Karpas-422 (cell line): ENCODE results near the gene ZFHX3. TPM values are rescaled to one million over a fixed set of nuclear protein-coding genes. Genes with fewer than 3 reads are reported as not detected.
"Not testable (repeated sequence)": the region's sequence is repeated elsewhere in the genome, so short reads cannot be mapped to it uniquely, and the experiment has no call there.

Experiments used
- DNase-seq: peaks from one replicate; pipeline ENCODE4 v3.0.0-alpha.2; 2015
- H2AFZ ChIP-seq: fragments of 200-600 bp; sonication (generic); 2 replicates; pipeline ENCODE4 v1.6.1; 2014; ENCODE audit warnings: antibody characterized with exemption, low read length, mixed read lengths
- H3K27ac ChIP-seq: fragments of 200-600 bp; sonication (generic); 2 replicates; pipeline ENCODE4 v1.5.1; 2014; ENCODE audit warnings: mild to moderate bottlenecking, low read length, moderate library complexity
- H3K27me3 ChIP-seq: fragments of 200-600 bp; sonication (generic); 2 replicates; pipeline ENCODE4 v1.6.1; 2014; ENCODE audit warnings: low read length, mixed read lengths
- H3K36me3 ChIP-seq: fragments of 200-600 bp; sonication (generic); 2 replicates; pipeline ENCODE4 v1.6.1; 2014; ENCODE audit warnings: low read length, mixed read lengths; ENCODE audit not compliant: insufficient read depth
- H3K4me1 ChIP-seq: fragments of 200-600 bp; sonication (generic); 2 replicates; pipeline ENCODE4 v1.6.1; 2014; ENCODE audit warnings: mild to moderate bottlenecking, low read length, mixed read lengths
- H3K4me2 ChIP-seq: fragments of 200-600 bp; sonication (generic); 2 replicates; pipeline ENCODE4 v1.6.1; 2014; ENCODE audit warnings: low read length, low read depth, mild to moderate bottlenecking; ENCODE audit not compliant: poor library complexity, severe bottlenecking
- H3K4me3 ChIP-seq: fragments of 200-600 bp; sonication (generic); 2 replicates; pipeline ENCODE4 v1.5.1; 2014; ENCODE audit warnings: mild to moderate bottlenecking, antibody characterized with exemption, low read length, mixed read lengths
- H3K79me2 ChIP-seq: fragments of 200-600 bp; sonication (generic); 2 replicates; pipeline ENCODE4 v1.6.1; 2014; ENCODE audit warnings: mild to moderate bottlenecking, low read length, mixed read lengths
- H3K9ac ChIP-seq: fragments of 200-600 bp; sonication (generic); 2 replicates; pipeline ENCODE4 v1.6.0; 2014; ENCODE audit warnings: low read length
- H3K9me2 ChIP-seq: fragments of 200-600 bp; sonication (generic), shearing (Covaris generic); replicated peaks from 2 replicates; pipeline ENCODE4 v1.6.0; 2014; ENCODE audit warnings: mild to moderate bottlenecking, low read length, moderate library complexity; ENCODE audit not compliant: insufficient read depth
- H3K9me3 ChIP-seq: fragments of 300-700, 200-600 bp; sonication (generic); 2 replicates; pipeline ENCODE4 v1.6.1; 2014; ENCODE audit warnings: low read length, mixed read lengths
- H4K20me1 ChIP-seq: fragments of 200-600 bp; sonication (generic); 2 replicates; pipeline ENCODE4 v1.6.1; 2014; ENCODE audit warnings: mild to moderate bottlenecking, antibody characterized with exemption, low read length, low read depth; ENCODE audit not compliant: insufficient read depth
- total RNA-seq: library from RNA; depleted of rRNA; stranded (reverse); fragments of >200 nt; shearing (Covaris generic); gene quantifications from 2 replicates; pipeline ENCODE4 v1.2.3, GENCODE V29; 2014; ENCODE audit warnings: low replicate concordance

ZFHX3 gene
- total RNA-seq, 1 experiment from 2014 or later: 0.67 TPM

DNA sequence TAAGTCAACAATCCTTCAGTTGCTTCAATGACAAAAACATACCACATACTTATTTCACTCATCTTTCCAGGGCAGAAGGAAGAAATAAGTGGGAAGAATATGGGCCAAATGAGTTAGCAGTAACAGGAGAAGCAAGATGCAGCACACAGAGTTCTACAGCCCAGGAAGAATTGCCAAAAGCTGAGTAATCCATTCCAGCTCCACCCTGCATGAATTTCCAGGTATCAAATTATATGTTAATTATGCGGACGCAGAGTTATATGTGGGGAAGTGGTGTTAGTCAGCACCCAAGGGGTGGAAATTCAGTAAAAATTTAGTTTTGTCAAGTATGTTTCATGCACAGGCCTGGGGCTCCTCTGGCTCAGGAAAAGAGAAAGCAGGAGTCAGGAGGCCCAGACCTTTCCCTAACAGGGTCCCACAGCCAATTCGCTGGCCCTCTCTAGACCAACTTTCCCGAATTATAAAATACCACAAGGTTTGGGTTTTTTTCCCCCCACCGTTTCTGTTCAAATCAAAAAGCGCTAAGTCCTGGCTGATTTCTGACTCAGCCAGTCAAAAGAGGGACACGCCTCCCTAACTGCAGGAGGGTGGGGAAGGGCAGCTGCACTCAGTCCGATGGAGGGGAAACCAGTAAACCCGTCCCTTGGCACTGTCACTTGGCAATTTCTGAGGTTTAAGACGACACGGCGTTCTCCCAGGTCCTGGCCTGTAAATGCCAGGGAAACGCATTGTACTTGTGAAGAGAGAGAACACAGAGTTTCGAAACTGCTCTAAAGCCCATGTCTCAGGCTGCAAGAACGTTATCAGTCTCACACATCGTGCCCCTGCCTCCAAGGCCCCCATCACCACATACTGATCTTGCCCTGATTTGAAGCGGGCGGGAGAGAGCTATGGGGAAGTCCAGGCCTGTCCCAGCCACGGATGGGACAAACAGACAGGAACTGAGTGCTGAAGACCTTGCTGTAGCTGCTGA is 58.1 kb downstream of the ZFHX3 start:
- Histone ChIP-seq H3K27ac (no peak overlapping the region), H3K9me3 (no peaks in the 10 kb centered on the region), H3K36me3 (no peaks in the 10 kb centered on the region), H4K20me1 (0 out of 2 replicates have a peak, but pooled peaks cover 3% of the 10 kb centered on the region), H2AFZ (no peak overlapping the region), H3K4me2 (no peak overlapping the region), H3K4me1 (no peaks in the 10 kb centered on the region), H3K27me3 (no peaks in the 10 kb centered on the region), H3K4me3 (no peak overlapping the region), H3K9me2 (no peaks in the 10 kb centered on the region), H3K9ac (no peak overlapping the region), H3K79me2 (no peaks in the 10 kb centered on the region)
- DNase-seq: no peak

GRCh38 chr16:72989203-72989578 is 58.7 kb downstream of the ZFHX3 start:
- H3K4me2 ChIP-seq: not testable (repeated sequence)

DNA sequence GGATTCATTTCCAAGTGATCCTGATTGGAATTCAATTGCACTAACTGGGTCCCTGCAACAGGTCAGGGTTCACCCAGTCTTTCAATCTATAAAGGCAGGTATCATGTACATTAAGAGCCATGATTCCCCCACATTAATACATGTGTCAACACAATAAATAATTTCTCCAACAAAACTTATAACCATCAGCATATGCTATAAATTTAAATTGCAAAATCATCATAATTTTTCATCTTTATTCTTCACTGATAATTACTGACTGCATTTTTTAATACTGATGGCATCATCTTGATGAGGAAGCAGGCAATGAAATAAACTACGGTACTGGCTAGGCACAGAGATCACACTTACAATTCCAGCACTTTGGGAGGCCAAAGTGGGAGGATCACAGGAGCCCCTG is 59.4 kb downstream of the ZFHX3 start:
- no peaks in the 10 kb centered on the region for H3K79me2 ChIP-seq
- no peak overlapping the region for H2AFZ ChIP-seq
- DNase-seq: no peak
- H3K27me3 ChIP-seq: no peaks in the 10 kb centered on the region
- H3K36me3 ChIP-seq: no peaks in the 10 kb centered on the region
- no peaks in the 10 kb centered on the region for H3K9me2 ChIP-seq
- no peaks in the 10 kb centered on the region for H3K9me3 ChIP-seq
- H3K4me1 ChIP-seq: no peaks in the 10 kb centered on the region
- 0 out of 2 replicates have a peak, but pooled peaks cover 2% of the 10 kb centered on the region for H4K20me1 ChIP-seq
- no peak overlapping the region for H3K27ac ChIP-seq
- no peak overlapping the region for H3K4me3 ChIP-seq
- H3K9ac ChIP-seq: no peak overlapping the region
- H3K4me2 ChIP-seq: no peak overlapping the region

More at GRCh38 chr16:72989203-72989578, 58.7 kb downstream of the ZFHX3 start:
- H3K79me2 ChIP-seq, H3K27ac ChIP-seq, H3K4me3 ChIP-seq, H2AFZ ChIP-seq, H3K9ac ChIP-seq, H3K36me3 ChIP-seq, H3K27me3 ChIP-seq, DNase-seq, H3K4me1 ChIP-seq, H3K9me3 ChIP-seq, H3K9me2 ChIP-seq, H4K20me1 ChIP-seq: not testable (repeated sequence)

GRCh38 chr16:72987480-72987901 is 60.4 kb downstream of the ZFHX3 start:
- Histone ChIP-seq H3K4me2 (no peak overlapping the region), H3K4me1 (no peaks in the 10 kb centered on the region), H3K27ac (no peak overlapping the region), H4K20me1 (no peaks in the 10 kb centered on the region), H3K9me2 (no peaks in the 10 kb centered on the region), H3K36me3 (no peaks in the 10 kb centered on the region), H3K9ac (no peak overlapping the region), H3K4me3 (no peak overlapping the region), H3K79me2 (no peaks in the 10 kb centered on the region), H2AFZ (no peak overlapping the region), H3K27me3 (no peaks in the 10 kb centered on the region), H3K9me3 (no peaks in the 10 kb centered on the region)
- DNase-seq: no peak

GRCh38 chr16:72985995-72986394 is 61.9 kb downstream of the ZFHX3 start:
- no peak overlapping the region for H3K4me3 ChIP-seq
- H3K9me2 ChIP-seq: no peaks in the 10 kb centered on the region
- DNase-seq: no peak
- H2AFZ ChIP-seq: no peak overlapping the region
- no peaks in the 10 kb centered on the region for H3K4me1 ChIP-seq
- no peak overlapping the region for H3K27ac ChIP-seq
- no peaks in the 10 kb centered on the region for H4K20me1 ChIP-seq
- H3K4me2 ChIP-seq: no peak overlapping the region
- no peak overlapping the region for H3K9ac ChIP-seq
- no peaks in the 10 kb centered on the region for H3K36me3 ChIP-seq
- H3K79me2 ChIP-seq: no peaks in the 10 kb centered on the region
- H3K9me3 ChIP-seq: no peaks in the 10 kb centered on the region
- no peaks in the 10 kb centered on the region for H3K27me3 ChIP-seq

DNA sequence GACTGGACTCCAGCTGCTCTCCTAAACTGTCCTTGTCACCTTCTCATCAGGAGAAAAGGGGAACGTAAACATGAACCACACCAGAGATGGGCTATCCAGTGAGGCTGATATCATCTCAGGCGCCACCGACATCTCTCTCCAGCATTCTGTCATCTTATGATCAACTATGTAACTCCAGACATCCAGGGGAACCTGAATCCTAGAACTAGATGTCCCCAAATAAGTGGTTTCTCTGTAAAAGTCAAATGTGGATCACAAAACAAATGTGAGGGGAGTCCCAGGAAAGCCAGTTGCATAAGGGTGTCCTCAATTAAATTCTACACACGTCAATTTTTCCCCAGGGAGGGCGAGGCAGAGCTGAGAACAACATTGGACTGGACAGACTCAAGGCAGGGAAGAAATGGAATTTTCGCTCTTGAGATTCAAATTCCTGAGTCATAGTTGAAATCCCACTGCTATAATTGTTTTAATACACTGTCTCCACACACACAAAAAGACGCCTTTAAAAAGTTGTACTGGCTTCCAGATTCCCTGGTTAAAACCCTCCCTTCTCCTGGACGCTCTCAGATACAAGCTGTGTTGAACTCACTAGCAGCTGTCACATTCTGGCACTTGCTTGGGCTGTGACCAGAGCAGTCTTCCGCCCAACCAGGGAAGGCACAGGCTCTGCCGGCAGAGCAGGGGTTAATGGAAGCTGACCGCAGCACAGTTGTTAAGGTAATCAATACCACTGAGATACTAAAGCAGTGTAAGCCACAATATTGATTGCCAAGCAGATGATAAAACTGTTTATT is 62.6 kb downstream of the ZFHX3 start:
- Histone ChIP-seq H4K20me1 (no peaks in the 10 kb centered on the region), H3K4me1 (no peaks in the 10 kb centered on the region), H3K27ac (no peak overlapping the region), H3K79me2 (no peaks in the 10 kb centered on the region), H3K4me3 (no peak overlapping the region), H3K4me2 (no peak overlapping the region), H3K27me3 (no peaks in the 10 kb centered on the region), H3K9me2 (no peaks in the 10 kb centered on the region), H3K9ac (no peak overlapping the region), H3K9me3 (no peaks in the 10 kb centered on the region), H3K36me3 (no peaks in the 10 kb centered on the region), H2AFZ (no peak overlapping the region)
- DNase-seq: no peak

DNA sequence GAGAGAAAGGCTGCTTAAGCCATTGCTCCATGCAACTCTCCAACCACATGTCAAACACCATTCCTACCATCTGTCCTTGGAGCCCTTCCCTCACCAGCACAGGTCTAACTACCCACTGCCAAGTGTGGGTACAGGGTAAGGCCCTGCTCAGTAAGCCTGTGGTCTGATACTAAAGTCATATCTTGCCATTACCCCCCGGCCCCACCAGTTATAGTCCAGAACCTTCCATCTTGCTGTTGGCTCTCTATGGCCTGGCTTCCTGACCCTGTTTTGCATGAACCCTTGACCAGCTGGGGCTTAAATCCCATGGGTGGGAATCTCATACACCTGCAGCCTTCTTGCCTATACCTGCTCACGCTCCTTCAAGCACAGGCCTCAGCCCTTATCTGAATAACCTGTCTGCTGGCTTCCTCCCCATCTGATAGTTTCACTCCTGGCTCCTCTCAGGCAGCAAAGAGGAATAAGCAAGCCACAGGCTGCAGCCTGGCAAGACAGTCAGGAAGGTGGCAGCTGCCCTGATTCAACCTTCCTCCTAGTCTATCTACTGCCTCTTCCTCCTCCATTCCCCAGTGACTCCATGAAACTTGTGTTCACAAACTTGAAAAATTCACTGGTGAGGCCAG is 64.1 kb downstream of the ZFHX3 start:
- Histone ChIP-seq H3K79me2 (no peaks in the 10 kb centered on the region), H3K36me3 (no peaks in the 10 kb centered on the region), H4K20me1 (no peaks in the 10 kb centered on the region), H3K9me2 (no peaks in the 10 kb centered on the region), H3K9me3 (no peaks in the 10 kb centered on the region), H2AFZ (no peak overlapping the region), H3K4me2 (no peak overlapping the region), H3K27me3 (no peaks in the 10 kb centered on the region), H3K9ac (no peak overlapping the region), H3K4me1 (no peaks in the 10 kb centered on the region), H3K4me3 (no peak overlapping the region), H3K27ac (no peak overlapping the region)
- no peak for DNase-seq

DNA sequence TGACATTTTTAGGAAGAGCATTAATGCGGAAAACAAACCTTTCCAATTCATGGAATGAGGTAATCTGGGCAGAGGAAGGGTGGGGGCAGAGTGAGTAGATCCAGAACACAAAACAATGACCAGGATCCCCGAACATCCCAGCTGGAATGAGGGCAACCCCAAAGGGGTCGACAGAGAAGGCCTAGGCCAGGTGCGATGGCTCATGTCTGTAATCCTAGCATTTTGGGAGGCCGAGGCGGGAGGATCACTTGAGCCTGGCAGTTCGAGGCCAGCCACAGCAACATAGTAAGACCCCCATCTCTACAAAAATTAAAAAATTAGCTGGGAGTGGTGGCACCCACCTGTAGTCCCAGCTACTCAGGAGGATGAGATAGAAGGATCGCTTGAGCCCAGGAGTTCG is 64.7 kb downstream of the ZFHX3 start:
- Histone ChIP-seq H3K4me2 (no peak overlapping the region), H3K36me3 (no peaks in the 10 kb centered on the region), H3K9me2 (no peaks in the 10 kb centered on the region), H3K4me1 (no peaks in the 10 kb centered on the region), H4K20me1 (0 out of 2 replicates have a peak, but pooled peaks cover 2% of the 10 kb centered on the region), H3K4me3 (no peak overlapping the region), H2AFZ (no peak overlapping the region), H3K27ac (no peak overlapping the region), H3K27me3 (no peaks in the 10 kb centered on the region), H3K9ac (no peak overlapping the region), H3K79me2 (no peaks in the 10 kb centered on the region), H3K9me3 (no peaks in the 10 kb centered on the region)
- DNase-seq: no peak
